Neural cell (in vitro differentiated cells): Measurements from ENCODE around the gene C6orf132. TPM values are rescaled to one million over a fixed set of nuclear protein-coding genes. Genes with fewer than 3 reads are reported as not detected.

ENCODE experiments used
- H2AFZ ChIP-seq: fragments of 200-600, 300-800 bp; sonication (generic), shearing (Covaris generic); 2 replicates; pipeline ENCODE4 v1.6.0; 2014; ENCODE audit warnings: low read depth, mild to moderate bottlenecking, antibody characterized with exemption, low read length, moderate library complexity
- H3F3A ChIP-seq: fragments of 200-600 bp; shearing (Covaris generic); 2 replicates; pipeline ENCODE4 v1.6.1; 2016; ENCODE audit warnings: mild to moderate bottlenecking, moderate library complexity, mixed read lengths, antibody characterized with exemption, low read length; ENCODE audit not compliant: insufficient read depth, poor library complexity, severe bottlenecking
- H3K27ac ChIP-seq: fragments of 200-600, 300-800 bp; sonication (generic), shearing (Covaris generic); 2 replicates; pipeline ENCODE4 v1.5.1; 2014; ENCODE audit warnings: mild to moderate bottlenecking, low read length, moderate library complexity
- H3K27me3 ChIP-seq: fragments of 300-800, 200-600 bp; sonication (generic), shearing (Covaris generic); 2 replicates; pipeline ENCODE4 v1.6.0; 2014; ENCODE audit warnings: mild to moderate bottlenecking, low read depth, low read length, moderate library complexity; ENCODE audit not compliant: insufficient read depth
- H3K36me3 ChIP-seq: fragments of 300-800, 200-600 bp; sonication (generic), shearing (Covaris generic); 2 replicates; pipeline ENCODE4 v1.5.1; 2014; ENCODE audit warnings: mild to moderate bottlenecking, antibody characterized with exemption, low read length, moderate library complexity; ENCODE audit not compliant: insufficient read depth
- H3K4me2 ChIP-seq: fragments of 300-800, 200-600 bp; sonication (generic), shearing (Covaris generic); 2 replicates; pipeline ENCODE4 v1.6.0; 2014; ENCODE audit warnings: mild to moderate bottlenecking, low read length
- H3K4me3 ChIP-seq: fragments of 300-800, 200-600 bp; sonication (generic), shearing (Covaris generic); 2 replicates; pipeline ENCODE4 v1.5.1; 2014; ENCODE audit warnings: mild to moderate bottlenecking, low read length, moderate library complexity
- H3K79me2 ChIP-seq: fragments of 200-600 bp; shearing (Covaris generic); replicated peaks from 2 replicates; pipeline ENCODE4 v1.6.0; 2014; ENCODE audit warnings: mild to moderate bottlenecking, low read length, moderate library complexity; ENCODE audit not compliant: insufficient read depth
- H3K9ac ChIP-seq: fragments of 300-800, 200-600 bp; sonication (generic), shearing (Covaris generic); 2 replicates; pipeline ENCODE4 v1.6.1; 2016; ENCODE audit warnings: mild to moderate bottlenecking, low read length, mixed read lengths
- H3K9me2 ChIP-seq: fragments of 200-600 bp; shearing (Covaris generic); 2 replicates; pipeline ENCODE4 v1.6.1; 2016; ENCODE audit warnings: mild to moderate bottlenecking, low read length, mixed read lengths; ENCODE audit not compliant: insufficient read depth
- H3K9me3 ChIP-seq: fragments of 200-600, 300-800 bp; sonication (generic), shearing (Covaris generic); 2 replicates; pipeline ENCODE4 v1.6.1; 2016; ENCODE audit warnings: mild to moderate bottlenecking, mixed run types, low read length, moderate library complexity, mixed read lengths
- H4K20me1 ChIP-seq: fragments of 200-600 bp; shearing (Covaris generic); 2 replicates; pipeline ENCODE4 v1.6.1; 2016; ENCODE audit warnings: mild to moderate bottlenecking, mixed run types; ENCODE audit not compliant: insufficient read depth
- CTCF ChIP-seq: fragments of 450-650 bp; IDR thresholded peaks from 2 replicates; pipeline ENCODE4 v1.5.1; 2014; ENCODE audit warnings: antibody characterized with exemption, mild to moderate bottlenecking, moderate library complexity; ENCODE audit not compliant: poor library complexity, severe bottlenecking
- EP300 ChIP-seq: fragments of 450-650 bp; conservative IDR thresholded peaks from 2 replicates; pipeline ENCODE4 v1.6.1; 2014; ENCODE audit warnings: antibody characterized with exemption, mild to moderate bottlenecking, moderate library complexity; ENCODE audit not compliant: poor library complexity, severe bottlenecking
- EZH2 ChIP-seq: fragments of 200-600, 300-800 bp; shearing (Covaris generic), sonication (generic); IDR thresholded peaks from 2 replicates; pipeline ENCODE4 v1.6.1; 2014; ENCODE audit warnings: antibody characterized with exemption, low read length, borderline replicate concordance, mild to moderate bottlenecking; ENCODE audit not compliant: insufficient read depth, poor library complexity, severe bottlenecking
- MXI1 ChIP-seq: fragments of 450-650 bp; conservative IDR thresholded peaks from 2 replicates; pipeline ENCODE4 v1.6.1; 2014; ENCODE audit warnings: antibody characterized with exemption, mild to moderate bottlenecking; ENCODE audit not compliant: poor library complexity, severe bottlenecking
- POLR2AphosphoS5 ChIP-seq: IDR thresholded peaks from 2 replicates; pipeline ENCODE4 v1.6.1; 2012
- RAD21 ChIP-seq: fragments of 450-650 bp; conservative IDR thresholded peaks from 2 replicates; pipeline ENCODE4 v1.6.1; 2014; ENCODE audit warnings: antibody characterized with exemption, mild to moderate bottlenecking, moderate library complexity
- REST ChIP-seq: IDR thresholded peaks from 2 replicates; pipeline ENCODE4 v1.6.1; 2012; ENCODE audit warnings: borderline replicate concordance
- SMC3 ChIP-seq: fragments of 450-650 bp; conservative IDR thresholded peaks from 2 replicates; pipeline ENCODE4 v1.6.1; 2014; ENCODE audit warnings: antibody characterized with exemption, mild to moderate bottlenecking, moderate library complexity; ENCODE audit not compliant: poor library complexity
- polyA plus RNA-seq: library from polyadenylated mRNA; depleted of rRNA; stranded (reverse); fragments of >200 nt; gene quantifications from 2 replicates; pipeline ENCODE4 v1.2.3, GENCODE V29; 2014

C6orf132 gene
- polyA plus RNA-seq, 1 donor from 2014 or later, result not detected

DNA sequence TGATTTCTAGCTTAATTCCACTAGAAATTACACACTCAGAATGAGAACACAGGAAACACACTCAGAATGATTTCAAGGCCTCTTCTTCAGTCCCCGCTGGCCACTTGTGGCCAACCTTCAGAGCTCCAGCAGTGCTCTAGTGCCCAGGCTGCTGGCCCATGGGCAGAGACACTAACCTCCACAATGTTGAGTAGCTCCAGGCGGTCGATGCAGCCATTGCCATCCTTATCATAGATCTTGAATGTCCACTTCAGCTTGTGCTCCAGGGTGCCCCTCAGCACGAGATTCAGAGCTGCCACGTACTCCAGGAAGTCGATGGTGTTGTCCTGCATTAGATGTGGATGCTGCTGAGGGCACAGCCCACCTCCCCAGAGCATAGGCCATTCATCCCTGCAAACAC is 46.0 kb upstream of the C6orf132 start:
- no peaks in the 10 kb centered on the region for H3K9me3 ChIP-seq
- H3K79me2 ChIP-seq, result no peaks in the 10 kb centered on the region
- H3K27me3 ChIP-seq, result no peaks in the 10 kb centered on the region
- H3K36me3 ChIP-seq, result no peaks in the 10 kb centered on the region
- no peak overlapping the region for H3K27ac ChIP-seq
- no peaks in the 10 kb centered on the region for H4K20me1 ChIP-seq
- H3K4me2 ChIP-seq, result no peak overlapping the region
- H3K4me3 ChIP-seq, result no peak overlapping the region
- H3K9me2 ChIP-seq, result no peaks in the 10 kb centered on the region
- H3K9ac ChIP-seq, result no peak overlapping the region
- no peak overlapping the region for H2AFZ ChIP-seq
- TF ChIP-seq EP300 (no peak), EZH2 (no peak)
- H3F3A ChIP-seq, result no peaks in the 10 kb centered on the region

DNA sequence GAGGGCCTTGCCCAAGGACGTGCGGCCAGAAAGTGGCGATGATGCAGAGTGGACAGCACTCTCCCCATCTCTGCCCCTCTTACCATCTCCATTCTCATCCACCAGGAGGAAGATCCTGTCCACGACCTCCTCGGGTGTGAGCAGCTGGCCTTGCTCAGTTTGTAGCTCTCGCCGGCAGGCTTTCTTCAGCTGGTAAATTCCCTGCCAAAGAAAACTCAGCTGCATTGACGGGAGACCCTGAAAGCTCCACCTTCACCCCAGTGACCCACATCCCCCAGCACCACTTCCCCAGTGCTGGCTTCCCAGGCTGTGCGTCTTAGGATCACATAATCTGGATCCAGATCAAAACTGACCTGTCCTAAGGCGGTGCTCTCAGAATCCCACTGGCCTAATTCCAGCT is 43.2 kb upstream of the C6orf132 start:
- no peaks in the 10 kb centered on the region for H4K20me1 ChIP-seq
- H3K4me2 ChIP-seq, result no peak overlapping the region

More for the DNA sequence above, 43.2 kb upstream of the C6orf132 start:
- Histone ChIP-seq H3K79me2 (no peaks in the 10 kb centered on the region), H2AFZ (no peak overlapping the region), H3K27ac (no peak overlapping the region), H3K9ac (no peak overlapping the region), H3K9me2 (no peaks in the 10 kb centered on the region), H3K27me3 (no peaks in the 10 kb centered on the region), H3F3A (no peaks in the 10 kb centered on the region), H3K4me3 (no peak overlapping the region), H3K9me3 (no peaks in the 10 kb centered on the region), H3K36me3 (no peaks in the 10 kb centered on the region)
- TF ChIP-seq SMC3, result no peak
- no peak for TF ChIP-seq POLR2AphosphoS5
- no peak for TF ChIP-seq REST
- TF ChIP-seq CTCF, result no peak
- TF ChIP-seq MXI1, result no peak
- TF ChIP-seq RAD21, result no peak
- TF ChIP-seq EZH2, result no peak
